Measurements from ENCODE around the gene CACHD1. TPM values are rescaled to one million over a fixed set of nuclear protein-coding genes. Genes with fewer than 3 reads are reported as not detected.

CACHD1 gene
- total RNA-seq, 1 experiment from 2014 or later, result 16.6 TPM

- Mint-ChIP-seq H3K27me3 (ENCODE audit: insufficient read depth, unreplicated experiment) (no peaks in the 10 kb centered on the region), H3K4me1 (ENCODE audit: low read depth, unreplicated experiment) (peaks cover 15% of the 10 kb centered on the region), H3K27ac (ENCODE audit: unreplicated experiment) (no peak overlapping the region), H3K36me3 (ENCODE audit: insufficient read depth, unreplicated experiment) (no peaks in the 10 kb centered on the region), H3K4me3 (ENCODE audit: unreplicated experiment) (no peak overlapping the region), H3K9me3 (ENCODE audit: unreplicated experiment) (no peaks in the 10 kb centered on the region)
- Histone ChIP-seq H3K27me3 (replicated peaks; ENCODE audit: control insufficient read depth, insufficient read depth, low read length) (no peaks in the 10 kb centered on the region), H3K4me1 (peaks cover 5% of the 10 kb centered on the region; the same call in 1 of the 2 replicates), H3K36me3 (ENCODE audit: control insufficient read depth, insufficient read depth, low read length) (no peaks in the 10 kb centered on the region), H3K4me3 (ENCODE audit: low read depth, low read length) (no peak overlapping the region), H3K9me3 (no peaks in the 10 kb centered on the region)
- ChIA-PET CTCF (no interaction called here), POLR2A (no interaction called here)
- BruUV-seq (replicated peaks), result no TSS peak
- TF ChIP-seq CTCF (IDR thresholded peaks at IDR 0.05; ENCODE audit: insufficient read depth in 1 of 2, low read depth in 1 of 2, low read length in 1 of 2, severe bottlenecking in 1 of 2, unreplicated experiment in 1 of 2), result no peak
- intact Hi-C loops (cut with micrococcal nuclease; ENCODE audit: unreplicated experiment), result no loop called here
- no peak for DNase-seq
Observed at GRCh38 chr1:64488862-64489261, 18.9 kb downstream of the CACHD1 start.

GRCh38 chr1:64489707-64490106 lies 19.8 kb downstream of the CACHD1 start:
- Mint-ChIP-seq H3K4me3 (ENCODE audit: unreplicated experiment) (no peak overlapping the region), H3K4me1 (ENCODE audit: low read depth, unreplicated experiment) (peaks cover 7% of the 10 kb centered on the region), H3K36me3 (ENCODE audit: insufficient read depth, unreplicated experiment) (no peaks in the 10 kb centered on the region), H3K9me3 (ENCODE audit: unreplicated experiment) (no peaks in the 10 kb centered on the region), H3K27me3 (ENCODE audit: insufficient read depth, unreplicated experiment) (no peaks in the 10 kb centered on the region), H3K27ac (ENCODE audit: unreplicated experiment) (no peak overlapping the region)
- ChIA-PET CTCF (no interaction called here), POLR2A (interaction anchor here (0.6 kb wide), 1 partner anchor 49 kb away, joined by 3 read pairs; no protein-coding TSS in a partner anchor)
- Histone ChIP-seq H3K27me3 (replicated peaks; ENCODE audit: control insufficient read depth, insufficient read depth, low read length) (no peaks in the 10 kb centered on the region), H3K4me3 (ENCODE audit: low read depth, low read length) (no peak overlapping the region), H3K4me1 (0 out of 2 replicates have a peak, but pooled peaks cover 3% of the 10 kb centered on the region), H3K36me3 (ENCODE audit: control insufficient read depth, insufficient read depth, low read length) (no peaks in the 10 kb centered on the region), H3K9me3 (no peaks in the 10 kb centered on the region)
- intact Hi-C loops (cut with micrococcal nuclease; ENCODE audit: unreplicated experiment), result no loop called here
- no peak for DNase-seq
- BruUV-seq (replicated peaks), result no TSS peak
- TF ChIP-seq CTCF (IDR thresholded peaks at IDR 0.05; ENCODE audit: insufficient read depth in 1 of 2, low read depth in 1 of 2, low read length in 1 of 2, severe bottlenecking in 1 of 2, unreplicated experiment in 1 of 2), result no peak

- ChIA-PET CTCF (no interaction called here), POLR2A (no interaction called here)
- TF ChIP-seq CTCF (IDR thresholded peaks at IDR 0.05; ENCODE audit: insufficient read depth in 1 of 2, low read depth in 1 of 2, low read length in 1 of 2, severe bottlenecking in 1 of 2, unreplicated experiment in 1 of 2), result no peak
- H3K4me1 ChIP-seq, result 0 out of 2 replicates have a peak, but pooled peaks cover 3% of the 10 kb centered on the region
- Mint-ChIP-seq H3K4me1 (ENCODE audit: low read depth, unreplicated experiment) (peaks cover 6% of the 10 kb centered on the region), H3K4me3 (ENCODE audit: unreplicated experiment) (no peak overlapping the region), H3K9me3 (ENCODE audit: unreplicated experiment) (no peaks in the 10 kb centered on the region), H3K27me3 (ENCODE audit: insufficient read depth, unreplicated experiment) (no peaks in the 10 kb centered on the region), H3K27ac (ENCODE audit: unreplicated experiment) (no peak overlapping the region), H3K36me3 (ENCODE audit: insufficient read depth, unreplicated experiment) (no peaks in the 10 kb centered on the region)
- no peaks in the 10 kb centered on the region for H3K9me3 ChIP-seq
- intact Hi-C loops (cut with micrococcal nuclease; ENCODE audit: unreplicated experiment), result no loop called here
- no peaks in the 10 kb centered on the region for H3K27me3 ChIP-seq (replicated peaks; ENCODE audit: control insufficient read depth, insufficient read depth, low read length)
- no peak for DNase-seq
- no peak overlapping the region for H3K4me3 ChIP-seq (ENCODE audit: low read depth, low read length)
- no TSS peak for BruUV-seq (replicated peaks)
- H3K36me3 ChIP-seq (ENCODE audit: control insufficient read depth, insufficient read depth, low read length), result no peaks in the 10 kb centered on the region
Observed at GRCh38 chr1:64490213-64490818, 20.4 kb downstream of the CACHD1 start.
